Effector CD8-positive, alpha-beta T cell (primary cell): ENCODE data around the gene GMDS.

Experiments
- DNase-seq: peaks from one replicate; lab custom pipeline; 2025; lab: John Stamatoyannopoulos, UW

The GMDS gene

DNA sequence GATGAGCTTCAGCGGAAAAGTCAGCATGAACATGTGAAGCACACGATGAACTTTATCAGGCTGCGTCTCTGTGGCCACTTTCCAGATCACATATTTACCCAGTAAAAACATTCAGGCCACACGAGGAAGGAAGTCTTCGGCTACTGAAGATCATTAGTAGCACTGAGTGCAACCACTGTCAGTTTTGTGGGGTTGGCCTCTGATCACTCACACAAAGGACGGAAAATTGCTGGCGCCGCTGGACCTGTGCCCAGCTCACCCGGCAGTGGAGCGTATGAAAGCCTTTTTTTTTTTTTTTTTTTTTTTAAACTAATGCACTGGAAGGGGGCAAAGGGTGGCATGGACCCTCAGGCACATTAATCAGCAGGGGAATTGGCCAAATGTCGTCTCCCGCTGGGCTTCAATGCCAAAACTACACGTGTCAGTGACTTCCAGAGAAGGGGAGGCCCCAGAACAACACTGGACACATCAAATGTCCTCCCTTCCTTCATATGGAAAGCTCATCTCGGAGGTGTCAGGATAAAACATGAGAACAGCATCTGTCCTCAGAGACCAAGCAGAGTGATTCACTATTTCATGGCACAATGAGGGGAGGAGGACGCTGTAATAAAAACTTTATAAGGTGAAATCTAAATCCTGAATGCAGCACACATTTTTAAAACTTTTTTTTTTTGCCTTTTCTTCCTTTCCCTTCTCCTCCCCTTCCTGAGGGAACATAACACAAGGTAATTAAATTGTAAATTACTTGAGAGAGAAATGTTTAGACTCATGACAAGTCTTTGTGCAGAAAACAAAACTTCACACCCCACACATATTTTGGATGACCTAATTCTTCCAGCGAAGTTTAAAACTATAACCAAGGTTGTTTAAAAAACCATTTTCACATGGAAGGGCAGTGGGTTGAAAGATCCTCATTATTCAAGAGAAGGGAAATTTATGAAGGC is 412.3 kb downstream of the GMDS start:
- DNase-seq: no peak

GRCh38 chr6:1832358-1832757 is 413.0 kb downstream of the GMDS start:
- no peak for DNase-seq

- no peak for DNase-seq
Observed at GRCh38 chr6:1827984-1828793, 417.2 kb downstream of the GMDS start.

- no peak for DNase-seq
Observed at GRCh38 chr6:1825926-1826325, 419.5 kb downstream of the GMDS start.

DNA sequence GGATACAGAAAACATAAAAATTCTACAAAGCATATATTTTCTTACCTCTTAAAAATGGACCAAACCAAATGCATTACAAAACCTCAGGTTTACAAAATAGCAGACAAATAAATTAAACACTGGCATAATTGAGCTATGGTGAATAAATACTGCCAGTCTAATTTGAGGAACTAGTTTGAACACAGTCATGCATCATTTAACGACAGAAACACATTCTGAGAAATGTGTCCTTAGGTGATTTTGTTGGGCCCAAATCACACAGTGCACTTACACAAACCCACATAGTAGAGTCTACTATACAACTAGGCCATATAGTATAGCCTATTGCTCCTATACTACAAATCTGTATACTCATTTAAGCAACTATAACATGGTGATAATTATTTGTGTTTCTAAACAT is 420.1 kb downstream of the GMDS start:
- no peak for DNase-seq

DNA sequence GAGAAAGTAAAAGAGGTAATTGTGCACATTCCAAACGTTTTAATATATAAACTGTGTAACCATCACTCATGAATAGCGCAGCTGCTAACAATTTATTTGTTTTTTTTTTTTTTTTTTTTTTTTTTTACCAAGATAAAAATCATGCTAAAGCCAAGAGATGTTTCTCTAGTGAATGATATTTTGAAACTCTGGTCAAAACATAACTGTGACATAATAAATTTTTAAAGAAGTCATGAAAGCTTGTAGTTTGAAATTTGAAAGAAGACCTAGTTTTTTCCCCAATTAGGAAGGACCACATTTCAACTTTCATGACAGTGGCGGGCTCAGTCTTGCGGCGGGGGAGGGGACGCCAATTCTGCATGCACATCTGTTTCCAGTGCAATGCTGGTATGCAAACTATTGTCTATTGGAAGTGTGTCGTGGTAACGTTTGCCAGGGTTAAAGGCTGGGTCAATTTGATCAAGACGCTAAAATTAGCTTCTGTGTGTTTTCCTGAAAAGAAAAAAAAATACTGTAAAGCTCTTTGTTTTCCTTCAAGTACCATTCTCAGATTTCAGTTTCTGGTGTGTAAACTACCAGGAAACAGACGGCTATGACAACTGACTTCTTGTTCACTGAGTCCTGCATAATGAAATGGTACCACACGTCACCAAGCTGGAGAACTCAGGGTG is 423.8 kb downstream of the GMDS start:
- no peak for DNase-seq

GRCh38 chr6:1821164-1821512 is 424.3 kb downstream of the GMDS start:
- DNase-seq: no peak

GRCh38 chr6:1820714-1821113 is 424.7 kb downstream of the GMDS start:
- no peak for DNase-seq

DNA sequence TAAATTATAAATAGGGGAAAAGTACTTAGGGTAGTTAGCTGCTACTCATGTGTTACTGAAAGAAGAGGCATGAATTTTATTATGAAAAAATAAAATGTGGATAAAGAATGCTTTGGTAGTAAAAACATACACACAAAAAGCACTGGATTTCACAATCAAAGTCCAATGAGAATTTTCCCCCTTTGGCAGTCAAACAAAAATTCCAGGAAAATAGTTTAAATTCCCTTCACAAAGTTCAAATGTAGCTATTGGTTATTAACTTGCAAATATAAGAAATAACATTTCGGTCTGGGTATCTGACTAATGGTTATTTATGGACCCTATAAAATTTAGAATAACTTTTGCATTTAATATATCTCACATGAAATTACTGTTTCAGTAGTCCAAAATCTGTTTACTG is 425.2 kb downstream of the GMDS start:
- DNase-seq: no peak

DNA sequence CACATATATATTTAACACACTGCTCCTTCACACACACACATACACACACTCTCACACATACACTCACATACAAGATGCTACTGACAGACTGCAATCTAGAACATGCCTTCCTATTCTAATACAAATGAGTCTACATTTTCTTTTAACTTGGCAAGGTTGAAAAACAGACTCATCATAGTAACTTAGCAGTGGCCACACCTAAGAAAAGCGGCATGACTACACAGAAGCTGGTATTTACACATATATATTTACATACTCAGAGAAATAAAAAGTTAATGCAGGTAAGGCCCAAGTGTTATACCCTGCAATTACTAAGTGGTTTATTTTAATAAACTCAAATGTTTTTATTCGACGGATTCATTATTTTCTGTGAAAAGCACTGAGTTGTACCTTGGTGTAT is 426.4 kb downstream of the GMDS start:
- DNase-seq: no peak

DNA sequence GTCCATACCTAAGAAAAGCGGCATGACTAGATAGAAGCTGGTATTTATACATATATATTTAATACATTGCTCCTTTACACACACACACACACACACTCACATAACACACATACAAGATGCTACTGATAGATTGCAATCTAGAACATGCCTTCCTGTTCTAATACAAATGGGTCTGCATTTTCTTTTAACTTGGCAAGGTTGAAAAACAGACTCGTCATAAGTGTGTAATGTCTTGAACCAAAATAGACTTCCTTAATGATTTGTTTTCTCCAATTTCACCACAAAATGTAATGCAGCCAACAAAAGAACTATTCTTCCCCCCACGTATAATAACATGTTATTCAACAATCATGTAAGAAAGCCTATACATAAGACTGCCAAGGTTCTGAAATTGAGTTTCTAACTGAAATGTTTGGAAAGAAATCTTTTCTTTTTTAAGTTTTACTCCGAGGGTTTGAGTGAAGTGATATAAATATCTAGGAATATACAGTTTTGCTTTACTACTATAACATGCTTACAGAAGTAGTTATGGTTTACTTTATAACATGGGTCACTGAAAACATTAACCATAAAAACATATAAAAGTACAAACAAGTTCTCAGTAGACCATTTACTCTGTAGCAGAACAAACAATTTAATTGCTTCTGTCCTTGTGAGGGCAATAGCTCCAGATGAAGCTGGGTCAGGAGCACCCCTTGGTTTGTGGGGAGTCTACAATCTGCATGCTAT is 428.2 kb downstream of the GMDS start:
- no peak for DNase-seq

GRCh38 chr6:1815827-1816452 is 429.5 kb downstream of the GMDS start:
- DNase-seq: no peak

DNA sequence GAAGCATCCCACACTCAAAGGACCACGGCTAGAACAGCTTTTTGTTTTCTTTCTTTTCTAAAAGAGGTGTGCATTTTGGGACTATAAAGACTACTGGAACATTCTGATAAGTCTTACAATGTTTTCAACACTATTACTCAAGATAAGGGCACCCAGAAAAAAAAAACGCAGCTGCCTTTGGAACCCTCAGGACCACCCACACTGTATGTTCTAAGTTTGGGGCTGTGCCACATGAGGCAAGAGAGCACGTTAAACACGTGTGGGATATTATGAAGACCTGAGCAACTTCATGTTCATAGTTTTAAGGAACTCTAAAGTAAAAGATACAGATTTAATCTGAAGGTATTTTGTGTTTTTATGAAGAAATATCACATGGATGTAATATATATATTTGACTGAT is 431.1 kb downstream of the GMDS start:
- no peak for DNase-seq

GRCh38 chr6:1812487-1812886 is 432.9 kb downstream of the GMDS start:
- DNase-seq: no peak

- DNase-seq: no peak
Observed at GRCh38 chr6:1812034-1812433, 433.4 kb downstream of the GMDS start.

DNA sequence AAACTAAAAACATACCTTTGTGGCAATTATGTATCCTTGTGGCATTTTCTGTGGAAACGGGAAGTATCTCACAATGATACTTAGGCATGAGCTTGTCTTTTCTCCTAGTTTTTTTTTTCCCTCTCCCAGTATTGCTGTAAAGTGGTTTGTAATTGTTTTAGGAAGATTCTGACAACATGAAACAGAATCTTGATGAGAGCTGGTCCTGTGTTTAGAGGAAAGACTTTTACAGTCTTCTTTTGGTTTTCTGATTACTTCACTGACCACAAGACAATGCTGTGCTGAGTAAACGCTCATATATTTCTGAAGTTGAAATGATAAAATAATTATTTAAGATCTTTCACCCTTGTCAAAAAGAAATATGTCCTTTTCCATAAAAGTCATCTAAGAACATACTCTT is 434.5 kb downstream of the GMDS start:
- DNase-seq: no peak

GRCh38 chr6:1809291-1809988 is 436.0 kb downstream of the GMDS start:
- no peak for DNase-seq

GRCh38 chr6:1806935-1807334 is 438.5 kb downstream of the GMDS start:
- DNase-seq: no peak

DNA sequence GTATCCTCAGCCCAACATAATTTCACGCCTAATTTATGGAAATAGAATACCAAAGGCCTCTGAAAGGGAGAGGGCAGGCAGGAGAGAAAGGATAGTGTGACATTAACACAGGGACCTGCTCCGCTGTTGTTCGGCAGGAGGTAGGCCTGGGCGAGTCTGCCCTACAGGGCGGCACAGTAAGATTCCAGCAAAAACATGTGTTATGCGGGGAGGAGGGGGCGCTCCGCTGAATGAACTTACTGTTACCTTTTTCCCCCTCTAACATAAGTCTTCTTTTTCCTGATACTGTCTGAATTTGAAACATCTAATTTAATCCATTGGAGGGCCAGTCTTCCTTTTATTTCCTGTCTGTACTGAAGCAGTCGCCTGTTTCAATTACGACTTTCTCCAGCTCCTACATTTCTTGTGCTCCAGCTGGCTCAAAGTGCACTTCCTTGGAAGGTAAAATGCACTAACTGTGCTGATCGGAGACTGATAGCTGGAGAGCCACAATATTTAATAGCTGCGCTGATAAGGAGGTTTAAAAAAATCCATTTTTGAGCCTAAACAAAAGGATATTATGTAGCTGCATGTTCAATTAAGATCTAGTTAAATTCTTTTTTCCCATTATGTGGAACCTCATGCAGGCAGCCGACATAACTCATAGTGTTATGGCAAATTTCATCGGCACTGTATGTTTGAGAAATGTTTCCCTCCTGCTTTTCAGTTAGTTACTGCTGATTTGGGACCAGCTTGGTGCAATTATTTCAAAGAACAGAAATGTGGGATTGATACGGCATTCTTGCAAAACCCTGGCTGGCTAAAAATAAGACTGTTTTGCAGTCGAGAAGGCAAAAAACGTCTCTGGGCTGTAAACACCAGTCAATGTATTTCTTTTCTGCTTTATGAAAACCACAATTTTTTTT is 442.7 kb downstream of the GMDS start:
- no peak for DNase-seq

DNA sequence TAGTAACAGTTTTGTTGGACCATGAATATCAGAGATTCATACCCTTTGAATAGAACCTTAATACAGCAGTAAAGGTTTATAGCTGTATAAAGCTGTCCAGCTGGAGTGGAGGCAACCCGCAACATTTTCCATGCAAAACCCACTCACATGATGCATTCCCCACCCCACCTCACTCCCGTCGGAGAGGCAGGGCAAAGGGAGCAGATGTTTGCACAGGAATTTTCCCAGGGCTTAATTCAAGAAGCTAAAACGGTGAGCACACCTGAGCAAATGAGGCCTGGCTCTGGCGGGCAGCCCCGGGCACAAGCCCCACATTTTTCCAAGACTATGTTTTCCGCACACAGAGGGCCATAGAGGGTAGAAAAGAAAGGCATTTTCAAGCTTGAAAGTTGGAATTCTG is 444.0 kb downstream of the GMDS start:
- DNase-seq: no peak
